ENCODE measurements around the gene AUTS2. TPM values are rescaled to one million over a fixed set of nuclear protein-coding genes. Genes with fewer than 3 reads are reported as not detected.

The AUTS2 gene
- total and polyA plus RNA-seq, 2 of the 8 experiments (the other 6 are each of a cell fraction or from before 2014, with no cell fraction given): 25.9 to 101 TPM

DNA sequence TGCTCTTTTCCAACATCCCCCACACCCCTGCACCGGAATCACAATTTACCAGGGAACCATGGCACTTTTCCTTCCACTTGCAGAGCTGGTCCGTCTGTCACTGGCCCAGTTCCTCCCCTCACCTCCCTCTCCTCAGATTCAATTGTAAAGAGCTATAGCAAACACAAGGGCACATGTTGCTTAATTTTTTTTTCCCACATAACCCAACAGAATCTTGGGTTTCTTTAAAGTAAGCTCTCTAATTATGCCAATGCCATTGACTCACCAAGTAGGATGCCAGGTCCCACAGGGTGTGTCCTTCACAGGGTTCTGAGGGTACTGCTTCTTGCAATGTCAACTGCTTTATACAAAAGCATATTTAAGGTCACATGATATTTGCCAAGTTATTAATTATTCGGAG, 262.2 kb downstream of the AUTS2 start:
- 87% methylated on average over 3 of the region's 3 CpGs; no CpG with 5 or more reads in 1 of the 2 experiments for WGBS, 2 experiments (ENCODE audit: extremely low coverage in 1 of 2, insufficient coverage in 1 of 2, insufficient read length in 1 of 2, insufficient replicate concordance in 2 of 2, low coverage in 1 of 2, low lambda C conversion rate in 2 of 2, missing lambda C conversion rate in 1 of 2)
- H3K79me1 ChIP-seq (ENCODE audit: low read depth, low read length): no peaks in the 10 kb centered on the region
- no peak overlapping the region for H2AK5ac ChIP-seq (ENCODE audit: low read depth, low read length)
- no peak overlapping the region for H3K4me3 ChIP-seq (ENCODE audit: extremely low read depth in 1 of 4, insufficient read depth in 2 of 4, low read depth in 3 of 4, low read length in 4 of 4)
- no peaks in the 10 kb centered on the region for H3K79me2 ChIP-seq (ENCODE audit: control insufficient read depth in 1 of 2, insufficient read depth in 2 of 2, low read length in 2 of 2)
- H3K9ac ChIP-seq (replicated peaks in 1 of 4; ENCODE audit: extremely low read depth in 1 of 4, low read depth in 3 of 4, low read length in 3 of 4): no peak overlapping the region
- H3K23ac ChIP-seq (ENCODE audit: insufficient read length): no peak overlapping the region
- H3K27me3 ChIP-seq (replicated peaks in 1 of 4; ENCODE audit: control insufficient read depth in 3 of 4, extremely low read depth in 1 of 4, insufficient read depth in 3 of 4, low read length in 3 of 4): 0 out of 7 replicates have a peak, but pooled peaks cover 0 to 2% (median 0%) of the 10 kb centered on the region in 4 experiments
- no peak overlapping the region for H3K14ac ChIP-seq (ENCODE audit: insufficient read length)
- no peaks in the 10 kb centered on the region for H3K9me3 ChIP-seq (ENCODE audit: insufficient read depth in 2 of 2, low read depth in 1 of 2, low read length in 1 of 2)
- no peaks in the 10 kb centered on the region for H3K36me3 ChIP-seq (ENCODE audit: control insufficient read depth in 2 of 4, insufficient read depth in 4 of 4, low read length in 3 of 4)
- H4K20me1 ChIP-seq (replicated peaks in 1 of 2; ENCODE audit: control insufficient read depth in 1 of 2, insufficient read depth in 2 of 2, low read length in 2 of 2): no peaks in the 10 kb centered on the region
- H3K23me2 ChIP-seq (ENCODE audit: low read depth, low read length): no peaks in the 10 kb centered on the region
- no peak overlapping the region for H2BK120ac ChIP-seq (replicated peaks; ENCODE audit: low read depth, low read length)
- H3K4ac ChIP-seq (replicated peaks; ENCODE audit: insufficient read length, low read depth, low read length): no peak overlapping the region
- ChIA-PET CTCF (ENCODE audit: partially characterized antibody) (interaction anchor here (0.9 kb wide), 1 partner anchor 20 kb away, joined by 3 read pairs; no protein-coding TSS in a partner anchor), POLR2A (ENCODE audit: partially characterized antibody) (no interaction called here)
- H2BK5ac ChIP-seq (ENCODE audit: low read depth, low read length): no peak overlapping the region
- H3K27ac ChIP-seq (ENCODE audit: low read depth, low read length): no peak overlapping the region
- H3K56ac ChIP-seq (replicated peaks; ENCODE audit: insufficient read length, low read depth, low read length): no peak overlapping the region
- H2AFZ ChIP-seq (ENCODE audit: low read length): no peak overlapping the region
- H3K18ac ChIP-seq (ENCODE audit: extremely low read depth, low read length): no peak overlapping the region
- no peak overlapping the region for H2BK12ac ChIP-seq (ENCODE audit: low read depth, low read length)
- H2BK15ac ChIP-seq (ENCODE audit: low read length): no peak overlapping the region
- no peak for FAIRE-seq
- no peak overlapping the region for H4K8ac ChIP-seq (ENCODE audit: extremely low read depth, insufficient read depth, low read length)
- H3K4me1 ChIP-seq (replicated peaks in 1 of 4; ENCODE audit: control insufficient read depth in 3 of 4, insufficient read depth in 4 of 4, low read length in 3 of 4): peaks cover 0 to 23% (median 12%) of the 10 kb centered on the region in 4 experiments; a peak in 5 of 7 replicates
- H4K91ac ChIP-seq (replicated peaks; ENCODE audit: insufficient read length, low read length): no peak overlapping the region
- H2BK20ac ChIP-seq (ENCODE audit: low read length): no peak overlapping the region
- H3K4me2 ChIP-seq (ENCODE audit: insufficient read depth in 1 of 2, low read depth in 2 of 2, low read length in 2 of 2): no peak overlapping the region
- no peak overlapping the region for H4K5ac ChIP-seq (ENCODE audit: insufficient read length, low read depth, low read length)
- DNase-seq (ENCODE audit: low read depth in 1 of 2, low spot score in 2 of 2): no peak
- TF ChIP-seq RXRA (IDR thresholded peaks at IDR 0.05; ENCODE audit: insufficient read depth, low read depth, low read length): no peak
